ENCODE results near the gene MID1. TPM values are rescaled to one million over a fixed set of nuclear protein-coding genes. Genes with fewer than 3 reads are reported as not detected.

The MID1 gene
- total RNA-seq, 2 donors from 2014 or later: 14.6 to 26.1 TPM

- no peaks in the 10 kb centered on the region for H3K4me1 ChIP-seq (replicated peaks)
- no peak for DNase-seq (ENCODE audit: low spot score)
- H3K36me3 ChIP-seq: no peaks in the 10 kb centered on the region
- no peaks in the 10 kb centered on the region for H3K27me3 ChIP-seq (replicated peaks; ENCODE audit: insufficient read depth)
- 65% methylated on average over 7 of the region's 7 CpGs for WGBS
- H3K4me3 ChIP-seq: no peak overlapping the region
- no peaks in the 10 kb centered on the region for H3K9me3 ChIP-seq
- TF ChIP-seq, protein P1, sequence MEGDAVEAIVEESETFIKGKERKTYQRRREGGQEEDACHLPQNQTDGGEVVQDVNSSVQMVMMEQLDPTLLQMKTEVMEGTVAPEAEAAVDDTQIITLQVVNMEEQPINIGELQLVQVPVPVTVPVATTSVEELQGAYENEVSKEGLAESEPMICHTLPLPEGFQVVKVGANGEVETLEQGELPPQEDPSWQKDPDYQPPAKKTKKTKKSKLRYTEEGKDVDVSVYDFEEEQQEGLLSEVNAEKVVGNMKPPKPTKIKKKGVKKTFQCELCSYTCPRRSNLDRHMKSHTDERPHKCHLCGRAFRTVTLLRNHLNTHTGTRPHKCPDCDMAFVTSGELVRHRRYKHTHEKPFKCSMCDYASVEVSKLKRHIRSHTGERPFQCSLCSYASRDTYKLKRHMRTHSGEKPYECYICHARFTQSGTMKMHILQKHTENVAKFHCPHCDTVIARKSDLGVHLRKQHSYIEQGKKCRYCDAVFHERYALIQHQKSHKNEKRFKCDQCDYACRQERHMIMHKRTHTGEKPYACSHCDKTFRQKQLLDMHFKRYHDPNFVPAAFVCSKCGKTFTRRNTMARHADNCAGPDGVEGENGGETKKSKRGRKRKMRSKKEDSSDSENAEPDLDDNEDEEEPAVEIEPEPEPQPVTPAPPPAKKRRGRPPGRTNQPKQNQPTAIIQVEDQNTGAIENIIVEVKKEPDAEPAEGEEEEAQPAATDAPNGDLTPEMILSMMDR (IDR thresholded peaks at IDR 0.05): no peak
- no peak for TF ChIP-seq POLR2A (IDR thresholded peaks at IDR 0.05)
- no peak for TF ChIP-seq POLR2AphosphoS5 (IDR thresholded peaks at IDR 0.05)
- intact Hi-C loops (cut with DNase I): no loop called here
- no peak overlapping the region for H3K27ac ChIP-seq
Measured at GRCh38 chrX:10631416-10632145, 11.2 kb upstream of the MID1 start.

GRCh38 chrX:10630320-10630719, 9.9 kb upstream of the MID1 start:
- TF ChIP-seq POLR2AphosphoS5 (IDR thresholded peaks at IDR 0.05) (no peak), POLR2A (IDR thresholded peaks at IDR 0.05) (no peak)
- TF ChIP-seq, protein P1 (IDR thresholded peaks at IDR 0.05): no peak
- intact Hi-C loops (cut with DNase I): no loop called here
- no peak overlapping the region for H3K27ac ChIP-seq
- no peaks in the 10 kb centered on the region for H3K27me3 ChIP-seq (replicated peaks; ENCODE audit: insufficient read depth)
- H3K4me3 ChIP-seq: no peak overlapping the region
- H3K9me3 ChIP-seq: no peaks in the 10 kb centered on the region
- no peaks in the 10 kb centered on the region for H3K36me3 ChIP-seq
- no peak for DNase-seq (ENCODE audit: low spot score)
- whole genome bisulfite sequencing: 76% methylated on average over 4 of the region's 4 CpGs
- H3K4me1 ChIP-seq (replicated peaks): no peaks in the 10 kb centered on the region

GRCh38 chrX:10629905-10630304, 9.5 kb upstream of the MID1 start:
- intact Hi-C loops (cut with DNase I): no loop called here
- DNase-seq (ENCODE audit: low spot score): no peak
- TF ChIP-seq POLR2A (IDR thresholded peaks at IDR 0.05): no peak
- TF ChIP-seq POLR2AphosphoS5 (IDR thresholded peaks at IDR 0.05): no peak
- TF ChIP-seq, protein P1 (IDR thresholded peaks at IDR 0.05): no peak
- H3K4me3 ChIP-seq: no peak overlapping the region
- no peaks in the 10 kb centered on the region for H3K4me1 ChIP-seq (replicated peaks)
- H3K27ac ChIP-seq: no peak overlapping the region
- no peaks in the 10 kb centered on the region for H3K36me3 ChIP-seq
- WGBS: 82% methylated on average over 3 of the region's 3 CpGs
- no peaks in the 10 kb centered on the region for H3K9me3 ChIP-seq
- H3K27me3 ChIP-seq (replicated peaks; ENCODE audit: insufficient read depth): no peaks in the 10 kb centered on the region

- Histone ChIP-seq H3K27me3 (replicated peaks; ENCODE audit: insufficient read depth) (no peaks in the 10 kb centered on the region), H3K4me3 (no peak overlapping the region), H3K9me3 (no peaks in the 10 kb centered on the region), H3K27ac (no peak overlapping the region), H3K4me1 (replicated peaks) (no peaks in the 10 kb centered on the region), H3K36me3 (no peaks in the 10 kb centered on the region)
- DNase-seq (ENCODE audit: low spot score): no peak
- TF ChIP-seq POLR2A (IDR thresholded peaks at IDR 0.05) (no peak), POLR2AphosphoS5 (IDR thresholded peaks at IDR 0.05) (no peak)
- TF ChIP-seq, protein P1 (IDR thresholded peaks at IDR 0.05): no peak
- intact Hi-C loops (cut with DNase I): no loop called here
- 100% methylated on average over 3 of the region's 3 CpGs for WGBS
Measured at GRCh38 chrX:10628906-10629305, 8.5 kb upstream of the MID1 start.

GRCh38 chrX:10622197-10622596, 1.8 kb upstream of the MID1 start:
- H3K9me3 ChIP-seq: no peaks in the 10 kb centered on the region

More at GRCh38 chrX:10622197-10622596, 1.8 kb upstream of the MID1 start:
- Histone ChIP-seq H3K4me3 (no peak overlapping the region), H3K27ac (no peak overlapping the region), H3K4me1 (replicated peaks) (no peaks in the 10 kb centered on the region), H3K36me3 (no peaks in the 10 kb centered on the region), H3K27me3 (replicated peaks; ENCODE audit: insufficient read depth) (no peaks in the 10 kb centered on the region)
- intact Hi-C loops (cut with DNase I): no loop called here
- no peak for DNase-seq (ENCODE audit: low spot score)
- TF ChIP-seq POLR2AphosphoS5 (IDR thresholded peaks at IDR 0.05) (no peak), POLR2A (IDR thresholded peaks at IDR 0.05) (no peak)
- TF ChIP-seq, protein P1 (IDR thresholded peaks at IDR 0.05): no peak
- 68% methylated on average over 3 of the region's 3 CpGs for WGBS

Data from prostate gland (tissue), 2 donors.